Esophagus mucosa (tissue), 1 donor: ENCODE measurements around the gene ST14. TPM values are rescaled to one million over a fixed set of nuclear protein-coding genes. Genes with fewer than 3 reads are reported as not detected.
"Not testable (repeated sequence)": the region's sequence is repeated elsewhere in the genome, so short reads cannot be mapped to it uniquely, and the experiment has no call there.

ENCODE experiments used
- ATAC-seq: fragments of 200-7000 bp; cut with Tn5 transposase; one replicate; pipeline ENCODE4 v1.9.1; 2020
- total RNA-seq: library from RNA; stranded (reverse); gene quantifications from one replicate; pipeline ENCODE4 v1.2.4, GENCODE V29; 2023
- donor health status: DM: yes; HTN: yes; CAD: no.

Gene ST14
- total RNA-seq, 1 donor from 2014 or later = 121 TPM

DNA sequence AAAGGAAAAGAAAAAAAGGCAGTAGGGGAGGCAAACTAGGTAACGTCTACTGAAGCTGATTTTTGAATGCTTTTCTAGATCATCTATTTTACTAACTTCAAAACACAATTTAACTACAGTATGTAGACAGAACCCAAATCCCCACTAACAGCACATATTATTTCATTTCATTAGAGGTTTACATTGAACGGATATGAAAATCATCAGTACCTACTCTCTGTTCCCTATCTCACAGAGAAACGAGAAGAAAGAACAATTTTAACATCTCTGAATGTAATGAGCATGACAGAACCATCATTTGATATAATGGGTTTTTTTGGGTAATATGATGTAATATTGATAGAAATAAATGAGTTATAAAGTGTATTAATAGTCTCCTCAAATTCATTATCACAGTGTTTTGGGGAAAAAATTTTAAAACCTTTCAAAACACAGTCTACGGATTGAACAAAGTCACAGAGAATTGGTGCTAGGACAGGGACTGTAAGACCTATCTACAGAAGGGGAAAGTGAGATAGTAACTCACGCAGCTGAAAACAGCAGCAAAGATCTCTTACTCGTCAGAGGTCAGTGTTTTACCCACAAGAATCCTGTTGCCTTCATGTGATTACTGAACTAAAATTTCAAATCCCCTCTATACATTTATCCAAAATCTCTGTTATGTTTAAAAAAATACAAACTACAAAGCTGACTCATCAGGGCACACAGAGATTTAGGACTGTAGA, 77.9 kb downstream of the ST14 start:
- ATAC-seq = no peak

DNA sequence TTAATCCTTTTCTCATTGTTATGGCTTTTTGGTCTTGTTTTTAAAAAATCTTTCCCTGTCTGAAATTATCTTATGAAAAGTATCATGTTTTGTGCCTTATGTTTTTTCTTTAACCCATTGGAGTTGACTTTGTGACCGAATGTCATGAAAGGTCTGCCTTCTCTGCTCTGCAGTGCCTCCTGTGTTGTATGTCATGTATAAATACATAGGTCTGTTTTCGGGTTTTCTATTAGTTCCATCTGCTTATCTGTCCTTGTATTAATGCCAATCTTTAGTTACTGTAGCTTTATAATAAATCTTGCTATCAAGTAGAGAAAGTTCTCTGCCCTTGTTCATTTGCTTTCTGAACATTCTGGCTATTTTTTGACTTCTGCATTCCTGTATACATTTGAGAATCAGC, 82.1 kb downstream of the ST14 start:
- ATAC-seq = no peak

- no peak for ATAC-seq
Measured at GRCh38 chr11:130243816-130244215, 84.2 kb downstream of the ST14 start.

- no peak for ATAC-seq
Measured at GRCh38 chr11:130244848-130245247, 85.3 kb downstream of the ST14 start.

DNA sequence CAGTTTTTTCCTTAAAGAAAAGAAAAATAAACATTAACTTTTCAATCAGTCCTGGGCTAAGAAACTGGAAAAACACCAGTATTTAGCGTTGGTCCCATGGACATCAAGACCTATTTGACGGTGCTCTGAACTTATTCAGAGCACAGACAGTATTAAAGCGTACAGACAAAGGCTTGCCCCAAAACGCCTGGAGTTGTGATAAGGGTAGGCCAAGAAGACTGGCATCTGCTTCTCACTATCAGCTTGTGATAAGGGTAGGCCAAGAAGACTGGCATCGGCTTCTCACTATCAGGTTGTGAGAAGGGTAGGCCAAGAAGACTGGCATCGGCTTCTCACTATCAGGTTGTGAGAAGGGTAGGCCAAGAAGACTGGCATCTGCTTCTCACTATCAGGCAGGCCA, 85.8 kb downstream of the ST14 start:
- ATAC-seq = not testable (repeated sequence)

DNA sequence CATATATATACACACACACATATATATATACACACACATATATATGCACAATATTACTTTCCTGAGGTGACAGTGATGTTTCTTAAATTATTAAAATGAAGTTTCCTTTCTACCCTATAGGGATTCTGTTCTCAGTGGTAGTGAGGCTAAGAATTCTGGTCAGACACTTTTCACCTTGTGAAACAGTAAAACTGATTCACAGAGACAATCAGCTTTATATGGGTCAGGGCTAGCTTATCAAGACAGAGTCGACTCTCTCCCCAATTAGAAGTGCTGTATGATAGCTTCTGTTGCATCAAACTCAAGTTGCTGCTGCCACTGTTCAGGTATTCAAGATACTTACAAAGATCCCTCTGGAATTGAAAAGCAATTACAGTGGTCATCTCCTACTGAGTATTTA, 86.7 kb downstream of the ST14 start:
- ATAC-seq = no peak

GRCh38 chr11:130246738-130247137, 87.2 kb downstream of the ST14 start:
- ATAC-seq = no peak

DNA sequence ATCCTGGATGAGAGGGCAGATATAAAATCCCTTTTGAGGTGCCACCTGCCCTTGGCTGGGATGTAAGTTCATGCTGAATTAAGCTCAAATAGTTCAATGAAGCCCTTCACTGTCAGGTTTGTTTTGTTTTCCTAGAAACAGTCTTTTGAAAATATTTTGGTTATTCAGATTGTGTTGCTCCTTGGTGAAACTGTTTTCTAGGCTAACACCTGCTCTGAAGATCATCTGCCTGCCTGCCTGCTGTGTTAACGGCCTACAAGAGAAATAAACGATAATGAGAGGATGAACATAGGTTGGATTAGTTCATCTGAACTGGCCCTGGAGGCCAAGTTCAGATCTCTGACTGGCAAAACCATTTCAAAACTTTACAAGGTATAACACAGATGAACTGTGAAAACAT, 87.7 kb downstream of the ST14 start:
- no peak for ATAC-seq

- ATAC-seq = no peak
Measured at GRCh38 chr11:130249371-130249770, 89.8 kb downstream of the ST14 start.

DNA sequence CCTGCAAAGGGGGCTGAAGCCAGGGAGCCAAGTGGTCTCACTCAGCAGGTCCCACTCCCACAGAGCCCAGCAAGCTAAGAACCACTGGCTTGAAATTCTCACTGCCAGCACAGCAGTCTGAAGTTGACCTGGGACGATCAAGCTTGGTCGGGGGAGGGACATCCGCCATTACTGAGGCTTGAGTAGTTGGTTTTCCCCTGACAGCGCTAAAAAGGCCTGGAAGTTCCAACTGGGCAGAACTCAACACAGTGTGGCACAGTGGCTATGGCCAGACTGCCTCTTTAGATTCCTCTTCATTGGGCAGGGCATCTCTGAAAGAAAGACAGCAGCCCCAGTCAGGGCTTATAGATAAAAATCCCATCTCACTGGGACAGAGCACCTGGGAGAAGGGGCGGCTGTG, 90.3 kb downstream of the ST14 start:
- ATAC-seq = not testable (repeated sequence)

DNA sequence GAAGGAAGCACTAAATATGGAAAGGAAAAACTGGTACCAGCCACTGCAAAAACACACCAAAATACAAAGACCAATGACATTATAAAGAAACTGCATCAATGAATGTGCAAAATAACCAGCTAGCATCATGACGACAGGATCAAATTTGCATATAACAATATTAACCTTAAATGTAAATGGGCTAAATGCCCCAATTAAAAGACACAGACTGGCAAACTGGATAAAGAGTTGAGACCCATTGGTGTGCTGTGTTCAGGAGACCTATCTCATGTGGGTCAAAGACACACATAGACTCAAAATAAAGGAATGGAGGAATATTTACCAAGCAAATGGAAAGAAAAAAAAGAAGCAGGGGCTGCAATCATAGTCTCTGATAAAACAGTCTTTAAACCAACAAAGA, 92.2 kb downstream of the ST14 start:
- ATAC-seq = not testable (repeated sequence)

Other genes with a start within 250 kb of the ST14 start
- 10.0 TPM for gene PRDM10, start 156.9 kb upstream of the ST14 start, total RNA-seq
- 124 TPM for gene APLP2, start 89.9 kb upstream of the ST14 start, total RNA-seq
- 22.5 TPM for gene ZBTB44, start 155.1 kb downstream of the ST14 start, total RNA-seq